ENCODE measurements around the gene CAMTA1.

Gene CAMTA1

DNA sequence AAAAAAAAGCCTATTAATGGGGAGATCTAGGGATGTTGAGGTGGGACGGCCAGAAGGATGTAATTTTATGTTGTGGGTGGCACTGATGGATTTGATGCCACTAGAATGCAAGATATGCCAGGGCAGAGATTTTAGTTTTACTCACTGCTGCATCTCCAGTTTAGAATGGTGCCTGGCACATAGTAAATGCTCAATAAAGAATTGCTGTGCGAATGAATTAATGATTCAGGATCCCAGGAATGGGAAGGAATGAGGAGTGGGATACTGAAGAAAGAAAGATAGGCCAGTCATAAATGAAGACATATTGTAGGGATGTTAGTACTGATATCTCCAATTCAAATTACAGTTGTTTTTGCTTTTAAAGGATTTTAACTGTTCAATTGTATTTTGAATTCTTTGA, 72.6 kb downstream of the CAMTA1 start:
- DNase-seq = no peak

DNA sequence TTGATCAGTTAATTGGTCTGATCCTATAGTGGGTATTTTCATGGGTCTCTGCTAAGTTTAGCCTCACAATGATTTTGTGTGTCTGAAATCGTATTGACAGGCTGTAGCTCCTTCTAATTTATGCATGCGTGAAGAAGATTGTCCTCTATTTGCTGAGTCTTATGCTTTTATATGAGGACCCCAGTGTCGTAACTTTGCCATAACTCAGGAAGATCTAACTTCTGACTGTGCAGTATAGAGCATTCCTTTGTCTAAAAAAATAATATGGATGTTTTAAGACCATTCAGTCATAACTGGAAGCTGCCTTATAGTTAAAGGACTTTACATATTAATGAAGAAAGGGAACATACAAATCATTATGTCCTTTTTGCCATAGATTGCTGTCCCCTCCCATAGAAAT, 73.3 kb downstream of the CAMTA1 start:
- no peak for DNase-seq

DNA sequence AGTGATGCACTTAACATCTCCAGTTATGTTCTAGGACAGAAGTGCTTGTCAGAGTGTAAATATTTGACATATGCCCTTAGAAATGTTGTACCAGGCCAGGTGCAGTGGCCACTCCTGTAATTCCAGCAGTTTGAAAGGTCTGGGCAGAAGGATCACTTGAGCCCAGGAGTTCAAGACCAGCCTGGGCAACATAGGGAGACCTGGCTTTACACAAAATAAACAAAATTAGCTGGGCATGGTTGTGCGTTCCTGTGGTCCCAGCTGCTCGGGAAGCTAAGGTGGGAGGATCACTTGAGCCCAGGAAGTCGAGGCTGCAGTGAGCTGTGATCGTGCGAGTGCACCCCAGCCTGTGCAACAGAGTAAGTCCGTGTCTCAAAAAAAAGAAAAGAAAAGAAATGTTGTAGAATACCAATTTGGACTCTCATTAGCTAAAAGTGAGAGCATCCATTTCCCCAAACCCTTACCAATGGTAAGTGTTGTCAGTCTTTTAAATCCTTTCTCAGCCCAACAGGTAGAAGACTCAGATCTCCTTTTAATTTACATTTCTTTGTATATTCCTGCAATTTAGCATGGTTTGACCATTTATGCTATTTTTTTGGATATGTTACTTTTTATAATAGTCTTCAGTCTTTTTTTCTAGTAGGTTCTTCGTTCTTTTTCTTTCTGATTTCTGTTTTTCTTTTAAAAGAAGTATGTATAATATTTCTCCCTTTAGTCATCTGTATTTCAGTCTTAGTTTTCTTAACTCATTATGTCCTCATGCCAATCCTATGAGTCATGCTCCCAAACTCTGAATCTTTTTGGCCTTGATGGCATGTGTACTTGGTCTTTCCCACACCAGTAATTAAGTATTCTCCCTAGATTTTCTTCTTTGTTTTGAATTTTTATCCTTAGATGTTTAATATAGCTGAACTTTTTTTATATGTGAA, 74.4 kb downstream of the CAMTA1 start:
- DNase-seq = no peak

DNA sequence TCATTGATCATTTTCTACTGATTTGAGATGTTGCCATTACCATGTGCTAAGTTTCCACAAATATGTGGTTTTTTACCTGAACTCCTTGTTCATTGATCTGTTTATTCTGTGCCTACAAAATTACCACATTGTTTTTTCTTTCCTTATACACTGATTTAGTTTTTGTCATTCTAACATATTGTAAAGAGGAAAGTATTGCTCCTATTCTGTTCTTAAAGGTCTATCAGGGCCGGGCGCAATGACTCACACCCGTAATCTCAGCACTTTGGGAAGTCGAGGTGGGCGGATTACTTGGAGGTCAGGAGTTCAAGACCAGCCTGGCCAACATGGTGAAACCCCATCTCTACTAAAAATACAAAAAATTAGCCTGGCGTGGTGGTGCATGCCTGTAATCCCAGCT, 75.1 kb downstream of the CAMTA1 start:
- DNase-seq = no peak

DNA sequence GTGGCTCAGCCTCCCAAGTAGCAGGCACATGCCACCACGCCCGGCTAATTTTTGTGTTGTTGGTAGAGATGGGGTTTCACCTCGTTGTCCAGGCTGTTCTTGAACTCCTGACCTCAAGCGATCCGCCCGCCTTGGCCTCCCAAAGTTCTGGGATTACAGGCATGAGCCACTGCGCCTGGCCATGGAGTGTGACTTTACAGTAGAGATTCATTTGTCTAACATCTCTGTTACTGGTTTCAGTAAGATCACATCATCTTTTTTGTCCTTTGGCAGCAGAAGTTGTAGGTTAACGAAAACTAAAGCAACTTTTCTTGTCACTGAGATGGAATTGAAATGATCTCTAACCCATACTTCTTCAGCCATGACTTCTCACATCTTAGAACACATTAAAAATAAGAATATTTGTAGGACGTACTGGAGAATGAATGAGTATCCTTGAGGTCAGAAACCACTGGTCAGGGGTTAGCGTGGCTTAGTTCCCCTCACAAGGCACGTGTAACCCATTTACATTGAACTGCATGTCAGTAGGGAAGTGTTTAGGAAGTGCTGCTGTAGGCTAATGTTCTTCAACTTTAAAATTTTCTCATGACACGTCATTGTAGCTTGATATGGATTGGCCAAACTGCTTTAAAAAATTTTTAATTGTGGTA, 75.9 kb downstream of the CAMTA1 start:
- no peak for DNase-seq

DNA sequence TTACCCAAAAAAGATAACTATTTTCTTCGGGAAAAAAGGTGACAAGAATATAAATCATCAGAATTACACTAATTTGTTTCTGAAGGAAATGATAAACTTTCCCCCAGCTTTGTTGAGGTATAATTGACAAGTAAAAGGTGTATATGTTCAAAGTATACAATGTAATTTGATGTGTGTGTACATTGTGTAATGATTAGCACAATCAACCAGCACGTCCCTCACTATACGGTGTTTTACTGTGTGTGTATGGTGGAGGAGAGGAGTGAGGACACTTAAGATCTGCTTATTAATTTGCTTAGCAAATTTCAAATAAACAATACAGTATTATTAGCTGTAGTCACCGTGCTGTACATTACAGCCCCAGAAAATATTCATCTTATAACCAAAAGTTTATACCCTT, 77.7 kb downstream of the CAMTA1 start:
- DNase-seq = no peak

DNA sequence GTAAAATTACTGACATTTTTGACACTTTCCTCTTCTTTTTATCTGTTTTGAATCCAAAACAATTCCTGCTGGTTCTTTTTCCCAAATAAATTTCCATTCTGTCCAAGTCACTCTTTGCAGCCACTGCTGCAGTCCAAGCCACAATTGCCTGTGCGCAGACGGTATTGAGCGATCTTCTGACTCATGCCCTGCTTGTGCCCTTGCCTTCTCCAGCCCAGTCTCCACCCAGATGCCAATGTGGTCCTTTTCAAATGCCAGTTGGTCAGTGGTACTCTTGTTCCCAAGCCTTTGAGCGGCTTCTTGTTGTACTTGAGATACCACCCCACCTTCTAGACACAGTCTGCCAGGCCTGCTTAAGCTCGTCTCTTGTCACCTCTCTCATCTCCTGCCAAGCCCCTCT, 78.9 kb downstream of the CAMTA1 start:
- DNase-seq = no peak

DNA sequence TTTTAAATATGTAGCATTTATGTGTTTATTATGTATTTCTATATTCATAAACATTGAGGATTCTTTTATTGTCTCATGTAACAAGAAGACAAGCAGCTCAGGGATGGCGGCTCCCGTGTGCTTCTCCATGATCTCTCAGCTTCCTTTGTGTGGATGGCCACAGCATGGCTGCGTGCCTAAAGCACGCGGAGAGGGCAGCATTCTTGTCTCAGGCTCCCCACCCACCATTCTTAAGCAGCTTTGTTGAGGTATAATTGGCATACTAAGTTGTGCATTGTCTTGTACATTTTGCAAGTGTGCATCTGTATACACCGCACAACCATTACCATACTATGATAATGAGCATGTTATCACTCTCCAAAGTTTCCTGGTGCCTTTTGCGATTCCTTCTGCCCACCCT, 81.6 kb downstream of the CAMTA1 start:
- DNase-seq = no peak

DNA sequence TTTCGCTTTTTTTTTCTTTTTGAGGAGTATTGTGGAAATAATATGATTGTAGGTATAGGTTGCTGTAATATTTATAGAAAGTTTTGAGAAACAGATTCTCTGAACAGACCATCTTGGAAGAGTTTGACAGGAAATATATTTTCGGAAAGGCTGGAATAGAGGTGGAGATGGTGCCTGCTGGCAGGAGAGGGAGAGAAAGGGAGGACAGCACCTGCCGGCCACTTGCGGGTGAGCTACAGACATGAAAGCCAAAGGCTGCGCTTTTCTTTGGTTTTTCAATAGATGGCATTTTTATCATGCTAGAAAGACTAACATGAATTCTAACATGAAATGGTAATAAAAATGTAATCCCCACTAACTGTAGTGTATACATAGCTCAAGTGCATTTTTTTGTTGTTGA, 82.1 kb downstream of the CAMTA1 start:
- DNase-seq = no peak

DNA sequence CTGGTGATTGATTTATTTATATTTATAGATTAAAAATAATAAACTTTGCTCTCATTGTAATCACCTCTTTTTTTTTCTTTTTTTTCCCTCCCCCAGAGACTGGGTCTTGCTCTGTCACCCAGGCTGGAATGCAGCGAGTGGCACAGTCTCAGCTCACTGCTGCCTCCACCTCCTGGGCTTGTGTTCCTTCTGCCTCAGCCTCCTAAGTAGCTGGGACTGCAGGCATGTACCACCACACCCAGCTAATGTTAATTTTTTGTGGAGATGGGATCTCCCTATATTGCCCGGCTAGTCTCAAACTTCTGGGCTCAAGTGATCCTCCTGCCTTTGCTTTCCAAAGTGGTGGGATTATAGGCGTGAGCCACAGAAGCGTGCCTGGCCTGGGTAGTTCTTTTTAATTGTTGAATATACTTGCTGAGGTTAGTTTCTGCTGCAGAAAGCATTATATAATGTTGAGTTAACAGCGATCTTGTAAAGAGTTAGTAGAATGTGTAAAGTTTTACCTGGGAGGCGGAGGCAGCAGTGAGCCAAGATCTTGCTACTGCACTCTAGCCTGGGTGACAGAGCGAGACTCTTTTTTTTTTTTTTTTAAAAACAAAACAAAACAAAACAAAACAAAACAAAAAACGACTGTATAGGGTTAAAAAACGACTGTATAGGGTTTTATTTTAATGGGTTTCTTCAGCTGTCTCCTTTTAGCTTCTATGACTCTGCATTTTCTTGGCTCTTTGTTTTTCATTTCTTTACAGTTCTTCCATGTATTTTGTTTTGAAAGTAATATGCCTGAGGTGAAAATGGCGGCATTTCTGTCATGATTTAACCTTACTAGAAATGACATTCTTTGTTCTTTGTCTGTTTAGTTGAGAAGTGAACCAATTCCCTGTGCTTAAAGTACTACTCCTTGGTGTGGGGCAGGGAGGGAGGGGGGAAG, 82.7 kb downstream of the CAMTA1 start:
- no peak for DNase-seq

DNA sequence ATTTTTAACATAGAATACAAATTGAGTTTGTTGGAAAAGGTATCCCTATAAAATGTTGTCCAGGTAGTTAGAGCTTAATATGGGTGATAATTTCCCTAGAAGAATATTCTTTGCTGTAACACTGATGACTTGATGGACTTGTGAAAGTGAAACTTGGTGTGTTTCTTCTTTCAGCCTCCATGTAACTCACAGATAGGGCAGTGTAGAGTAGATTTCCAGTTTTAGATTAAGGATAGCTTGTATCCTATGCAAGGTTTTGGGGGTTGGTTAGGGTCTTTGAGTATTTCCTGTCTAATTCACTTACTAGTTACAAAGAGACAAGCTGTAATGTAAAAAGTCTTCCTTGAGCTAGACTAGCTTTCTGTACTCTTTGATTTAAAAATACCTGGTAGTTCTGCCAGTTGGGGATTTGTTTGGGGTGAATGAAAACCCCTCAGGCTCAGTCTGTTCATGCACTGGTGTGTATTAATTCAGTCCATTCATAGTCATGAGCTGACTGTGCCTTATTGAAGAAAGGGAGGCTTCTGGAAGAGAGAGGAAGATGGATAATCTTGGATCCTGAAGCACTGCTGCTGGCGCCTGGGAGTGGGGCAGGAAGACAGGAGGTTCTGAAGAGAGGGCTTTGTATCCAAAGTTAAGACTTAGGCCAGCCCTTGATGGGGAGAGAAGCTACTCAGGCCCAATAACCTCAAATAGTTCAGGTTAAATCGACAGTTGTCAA, 83.6 kb downstream of the CAMTA1 start:
- no peak for DNase-seq

DNA sequence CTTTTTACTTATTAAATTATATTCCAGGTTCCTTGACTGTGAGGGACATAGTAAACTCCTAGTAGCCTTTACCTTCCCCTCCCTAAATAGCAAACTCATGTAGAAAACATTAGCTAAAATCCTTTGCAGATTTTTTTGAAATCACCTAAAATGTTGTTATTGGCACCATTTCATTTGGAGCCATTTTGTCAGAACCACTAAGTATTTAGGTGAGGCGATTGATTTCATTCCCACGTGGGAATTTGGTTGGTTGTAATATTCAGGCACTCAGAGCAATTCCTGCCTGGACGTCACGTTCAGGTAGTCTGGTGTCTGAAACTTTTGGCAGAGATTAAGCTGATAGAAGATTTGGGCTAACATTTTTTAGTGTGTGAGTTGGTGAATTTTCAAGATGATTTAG, 84.3 kb downstream of the CAMTA1 start:
- no peak for DNase-seq

DNA sequence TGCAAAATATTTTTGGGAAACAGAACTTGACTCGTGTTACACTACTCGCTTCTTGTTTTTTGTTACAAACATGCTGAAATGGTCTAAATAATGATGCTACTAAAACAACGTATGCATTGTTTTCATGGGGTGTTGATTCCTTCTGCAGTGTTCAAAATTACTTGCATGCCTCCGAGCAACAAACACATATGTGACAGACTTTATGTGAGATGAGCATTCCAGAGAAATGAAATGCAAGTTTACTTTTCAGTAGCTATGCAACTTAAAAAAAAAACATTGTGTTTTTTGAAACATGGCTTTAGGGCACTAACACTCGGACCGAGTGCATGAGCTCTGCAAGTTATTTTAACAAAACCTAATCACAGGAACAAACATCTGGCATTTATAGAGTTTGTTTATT, 84.8 kb downstream of the CAMTA1 start:
- DNase-seq = no peak

DNA sequence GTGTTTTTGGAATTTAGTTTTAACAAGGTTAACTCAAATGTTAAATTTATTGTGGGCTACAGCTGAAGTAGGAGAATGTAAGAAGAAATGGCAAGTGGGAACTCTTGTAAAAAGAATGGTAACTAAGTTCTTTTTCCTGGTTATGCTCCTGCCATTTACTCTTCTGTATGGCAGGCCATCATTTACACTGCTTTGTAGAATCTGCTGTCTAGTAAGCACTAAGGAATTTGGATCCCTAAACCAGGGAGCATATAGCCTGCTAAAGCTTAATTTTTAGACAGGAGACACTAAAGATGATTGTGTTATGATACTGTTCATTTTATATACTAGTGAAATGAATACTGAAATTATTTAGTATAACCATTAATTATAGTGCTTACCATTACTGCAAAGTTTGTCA, 85.3 kb downstream of the CAMTA1 start:
- DNase-seq = no peak

DNA sequence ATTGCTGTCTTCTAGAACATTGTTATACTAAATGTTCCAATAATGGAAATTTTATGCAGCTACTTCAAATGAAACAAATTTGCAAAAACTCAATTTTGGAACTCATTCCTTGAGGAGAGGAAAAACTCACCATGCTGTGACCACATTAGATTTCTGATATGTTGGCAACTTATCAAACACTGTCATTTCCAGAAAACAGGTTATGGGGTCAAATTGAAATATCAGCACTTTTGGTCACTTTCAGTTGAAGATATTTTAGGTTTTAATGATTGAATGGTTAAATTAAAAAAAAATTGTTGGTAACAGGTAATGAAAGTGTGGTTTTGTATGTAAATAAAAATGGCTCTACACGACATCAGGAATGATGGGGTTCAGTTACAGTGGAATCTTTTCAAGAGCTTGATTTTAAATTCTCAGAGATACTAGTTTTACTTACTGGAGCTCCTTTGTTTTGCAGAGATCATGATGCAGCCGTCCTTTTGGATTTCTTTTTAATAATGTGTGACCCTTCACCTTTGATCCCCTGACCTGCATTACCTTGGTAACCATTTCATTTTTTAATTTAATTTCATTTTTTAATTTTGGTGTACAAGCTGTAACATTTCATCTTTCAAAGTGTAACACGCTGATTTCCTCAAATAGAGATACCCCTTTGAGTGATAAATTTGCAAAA, 86.2 kb downstream of the CAMTA1 start:
- DNase-seq = no peak

DNA sequence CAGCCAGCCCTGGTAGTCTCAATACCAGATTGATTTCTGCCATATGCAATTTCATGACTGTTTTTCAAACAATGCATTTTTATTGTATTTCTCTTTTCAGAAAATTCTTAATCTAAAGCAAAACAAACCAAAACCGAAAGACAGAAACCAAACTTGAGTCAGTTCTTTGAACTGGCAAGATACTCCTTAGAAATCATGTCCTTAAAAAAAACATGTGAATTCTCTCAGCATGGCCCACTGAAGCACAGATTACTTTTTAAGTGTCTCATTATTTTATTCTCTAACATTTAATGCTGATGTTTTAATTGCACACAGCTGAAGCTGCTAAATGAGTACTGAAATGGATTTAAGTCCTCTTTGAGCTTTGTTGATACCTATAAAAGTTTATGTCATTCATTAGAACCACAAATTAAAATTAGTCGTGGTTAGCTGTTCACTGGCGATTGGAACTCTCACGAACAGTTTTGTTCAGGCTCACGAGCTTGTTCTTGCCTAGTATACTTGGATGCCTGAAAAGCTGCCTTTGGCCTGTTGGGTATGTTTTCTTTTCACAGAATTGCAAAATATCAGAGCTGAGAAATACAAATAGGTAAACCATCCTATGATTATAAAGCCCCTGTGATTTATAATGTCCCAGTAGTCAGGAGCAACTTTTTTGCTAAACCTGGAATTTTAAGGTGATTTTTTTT, 87.5 kb downstream of the CAMTA1 start:
- no peak for DNase-seq

DNA sequence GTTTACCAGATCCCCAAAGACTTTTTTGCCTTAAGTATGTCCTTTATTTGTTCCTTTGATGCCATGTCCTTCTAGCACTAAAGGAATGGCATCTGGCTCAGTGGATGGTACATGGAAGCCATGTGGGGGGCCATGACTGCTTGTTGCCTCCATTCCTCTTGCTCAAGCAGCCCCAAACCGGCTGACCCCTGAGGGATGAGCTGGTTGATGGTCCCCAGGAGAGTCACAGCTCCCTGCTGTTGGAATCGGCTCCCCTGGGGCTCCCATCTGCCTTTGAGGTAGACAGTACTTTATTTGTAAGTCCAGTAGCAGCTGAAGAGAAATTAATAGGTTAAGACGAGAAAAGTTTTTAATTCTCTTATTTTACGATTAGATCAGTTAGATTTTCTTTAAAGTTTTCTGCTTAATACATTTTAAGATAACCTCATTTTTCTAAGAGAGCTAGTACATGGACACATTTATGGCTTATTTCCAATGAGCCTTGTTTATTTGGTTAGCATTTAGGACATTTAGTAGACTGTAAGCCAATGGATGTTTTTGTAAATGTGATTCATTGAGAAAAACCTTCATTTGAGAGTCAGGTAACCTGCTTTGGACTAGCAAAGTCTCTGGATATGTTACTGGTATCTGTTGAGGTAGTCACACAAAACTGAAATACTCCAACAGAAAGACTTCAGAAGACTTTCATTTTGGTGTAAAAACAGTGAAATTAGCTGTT, 88.2 kb downstream of the CAMTA1 start:
- DNase-seq = no peak

DNA sequence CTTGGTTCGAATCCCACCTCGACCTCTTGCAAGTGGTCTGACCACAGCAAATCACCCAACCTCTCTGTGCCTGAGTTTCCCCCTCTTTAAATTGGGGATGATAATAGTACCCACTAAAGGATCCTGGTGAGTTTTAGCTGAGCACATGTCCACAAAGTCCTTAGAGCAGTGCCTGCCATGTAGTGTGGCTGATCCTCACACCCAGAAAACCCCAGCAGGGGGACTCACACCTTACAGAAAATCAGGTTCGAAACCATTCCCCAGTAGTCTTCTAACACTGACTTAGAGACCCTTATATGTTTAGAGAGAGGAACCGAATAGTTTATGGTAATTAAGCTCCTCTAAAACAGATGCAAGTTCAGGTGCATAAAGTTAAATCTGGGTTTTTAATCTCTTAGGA, 89.0 kb downstream of the CAMTA1 start:
- DNase-seq = no peak

DNA sequence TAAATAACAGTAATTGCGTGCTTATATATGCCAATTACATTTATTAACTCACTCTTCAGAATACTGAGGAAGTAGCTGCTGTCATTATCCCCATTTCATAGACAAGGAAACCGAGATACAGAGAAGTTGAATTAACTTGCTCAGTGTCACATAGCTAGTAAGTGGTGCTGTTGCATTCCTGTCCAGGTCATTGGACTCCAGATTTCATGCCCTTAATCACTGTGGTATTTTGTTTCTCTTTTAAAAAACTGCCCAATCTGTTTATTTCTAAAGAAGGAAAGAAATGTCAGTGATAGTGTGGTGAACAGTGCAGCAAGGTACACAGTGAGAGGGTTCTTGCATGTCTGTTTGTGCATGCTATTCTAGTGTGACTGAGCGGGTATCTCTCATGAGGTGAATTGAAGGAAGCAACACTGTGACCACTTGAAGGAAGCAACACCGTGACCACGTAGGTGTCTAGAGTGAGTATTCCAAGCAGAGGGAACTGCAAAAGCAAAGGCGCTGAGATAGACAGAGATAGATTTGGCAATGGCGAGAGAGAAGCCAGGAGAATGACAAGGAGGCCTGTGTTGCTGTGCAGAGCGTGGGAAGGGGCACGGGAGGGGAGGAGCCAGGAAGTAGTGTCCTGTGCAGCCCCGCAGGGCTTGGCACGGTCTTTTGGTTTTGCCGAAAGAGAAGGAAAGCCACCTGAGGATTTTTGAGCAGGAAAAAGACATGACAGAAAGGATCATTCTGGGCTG, 95.9 kb downstream of the CAMTA1 start:
- DNase-seq = no peak

DNA sequence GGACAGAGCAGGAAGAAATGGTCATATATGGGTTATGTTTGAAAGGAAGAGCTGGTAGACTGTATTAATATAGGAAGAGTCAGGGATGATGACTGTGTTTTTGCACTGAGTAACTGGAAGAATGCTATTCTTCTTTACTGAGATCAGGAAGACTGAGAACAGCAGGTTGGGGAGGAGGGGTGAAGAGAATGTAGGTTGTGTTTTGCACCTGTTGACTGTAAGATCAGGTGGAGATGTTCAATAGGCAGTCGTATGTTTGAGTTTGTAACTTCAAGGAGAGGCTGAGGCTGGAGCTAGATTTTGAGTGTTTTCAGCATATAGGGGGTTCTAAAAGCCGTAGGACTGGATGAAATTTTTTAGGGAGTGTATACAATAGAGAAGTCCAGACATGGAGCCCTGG, 97.2 kb downstream of the CAMTA1 start:
- no peak for DNase-seq
